Lower lobe of right lung (tissue), 2 donors: ENCODE measurements around the gene UPF3A. TPM values are rescaled to one million over a fixed set of nuclear protein-coding genes. Genes with fewer than 3 reads are reported as not detected.
A peak's percentile ranks its signal among the peaks of the same experiment; 100 is the strongest.
"Not testable (repeated sequence)": the region's sequence is repeated elsewhere in the genome, so short reads cannot be mapped to it uniquely, and the experiment has no call there.

ENCODE experiments used
- ATAC-seq, 2 donors: fragments of 200-7000 bp; cut with Tn5 transposase; one replicate each; pipeline ENCODE4 v1.9.1; 2020 to 2022; ENCODE audit warnings: mild to moderate bottlenecking in 2 of 2, moderate library complexity in 2 of 2
- DNase-seq: peaks from one replicate; pipeline ENCODE4 v3.0.0-alpha.2; 2020
- H3K27ac ChIP-seq: fragments of 200-600 bp; one replicate; pipeline ENCODE4 v1.8.0; 2022
- H3K27me3 ChIP-seq: fragments of 200-600 bp; one replicate; pipeline ENCODE4 v1.8.0; 2022; ENCODE audit warnings: low read depth
- H3K36me3 ChIP-seq: fragments of 200-600 bp; one replicate; pipeline ENCODE4 v1.8.0; 2022; ENCODE audit warnings: mild to moderate bottlenecking
- H3K4me1 ChIP-seq: fragments of 200-600 bp; one replicate; pipeline ENCODE4 v1.8.0; 2022
- H3K4me3 ChIP-seq: fragments of 200-600 bp; one replicate; pipeline ENCODE4 v1.8.0; 2022; ENCODE audit warnings: mild to moderate bottlenecking
- H3K9me3 ChIP-seq: fragments of 200-600 bp; one replicate; pipeline ENCODE4 v1.8.0; 2022
- CTCF ChIP-seq: fragments of 200-600 bp; IDR thresholded peaks from one replicate; pipeline ENCODE4 v1.8.0; 2022; ENCODE audit warnings: antibody characterized with exemption, mild to moderate bottlenecking
- intact Hi-C: fragments of 100-400 bp; cut with DNase I; formaldehyde crosslinking; loops from one replicate; pipeline ENCODE4 v1.11.0; 2022
- total RNA-seq: library from RNA; stranded (reverse); fragmentation: NEBNext Ultra II Directional; extraction: Animal tissue kit (Norgen Biotek cat#: 25700); gene quantifications from one replicate; pipeline ENCODE4 v1.2.1, GENCODE V29; 2021
- donor health status: DM: no; HTN: yes; CAD: no; lungs with severe emphysema.

Gene UPF3A
- total RNA-seq, 1 donor from 2014 or later = 38.9 TPM

GRCh38 chr13:114263578-114263977, 17.8 kb upstream of the UPF3A start:
- Histone ChIP-seq H3K4me1 (no peaks in the 10 kb centered on the region), H3K27me3 (no peaks in the 10 kb centered on the region), H3K36me3 (peaks cover 100% of the 10 kb centered on the region), H3K27ac (no peak overlapping the region), H3K9me3 (no peaks in the 10 kb centered on the region), H3K4me3 (no peak overlapping the region)
- TF ChIP-seq CTCF = no peak
- ATAC-seq (peak; percentile 24 to 25), DNase-seq (no peak)
- intact Hi-C loops = no loop called here

- DNase-seq, intact Hi-C loops, H3K27me3 ChIP-seq, H3K4me3 ChIP-seq, H3K9me3 ChIP-seq, H3K27ac ChIP-seq, H3K4me1 ChIP-seq, ATAC-seq: not testable (repeated sequence)
- H3K36me3 ChIP-seq = peaks cover 100% of the 10 kb centered on the region
Observed at GRCh38 chr13:114264313-114264712, 17.1 kb upstream of the UPF3A start.

GRCh38 chr13:114264886-114265611, 16.4 kb upstream of the UPF3A start:
- intact Hi-C loops = no loop called here

GRCh38 chr13:114266241-114266640, 15.2 kb upstream of the UPF3A start:
- Histone ChIP-seq H3K36me3 (peaks cover 95% of the 10 kb centered on the region), H3K9me3 (no peaks in the 10 kb centered on the region), H3K4me3 (no peak overlapping the region), H3K27me3 (no peaks in the 10 kb centered on the region), H3K4me1 (no peaks in the 10 kb centered on the region), H3K27ac (no peak overlapping the region)
- ATAC-seq (no peak), DNase-seq (no peak)
- intact Hi-C loops = no loop called here
- TF ChIP-seq CTCF = no peak

More at GRCh38 chr13:114264886-114265611, 16.4 kb upstream of the UPF3A start:
- Histone ChIP-seq H3K4me1 (no peaks in the 10 kb centered on the region), H3K27ac (no peak overlapping the region), H3K27me3 (no peaks in the 10 kb centered on the region), H3K4me3 (no peak overlapping the region), H3K36me3 (peaks cover 100% of the 10 kb centered on the region), H3K9me3 (no peaks in the 10 kb centered on the region)
- ATAC-seq (no peak), DNase-seq (no peak)
- TF ChIP-seq CTCF = no peak

- no peaks in the 10 kb centered on the region for H3K9me3 ChIP-seq
- H3K4me1 ChIP-seq = no peaks in the 10 kb centered on the region
- H3K36me3 ChIP-seq = peaks cover 91% of the 10 kb centered on the region
- no peak overlapping the region for H3K27ac ChIP-seq
- DNase-seq = no peak
- TF ChIP-seq CTCF = no peak
- no peak overlapping the region for H3K4me3 ChIP-seq
- peak; percentile 21 to 27 for ATAC-seq
- no peaks in the 10 kb centered on the region for H3K27me3 ChIP-seq
- intact Hi-C loops = no loop called here
Observed at GRCh38 chr13:114268344-114269280, 12.8 kb upstream of the UPF3A start.
